Astrocyte of the hippocampus (primary cell): Measurements from ENCODE around the gene CYTIP.
A peak's percentile ranks its signal among the peaks of the same experiment; 100 is the strongest.
"Not testable (repeated sequence)": the region's sequence is repeated elsewhere in the genome, so short reads cannot be mapped to it uniquely, and the experiment has no call there.

ENCODE experiments used
- DNase-seq: peaks from one replicate; pipeline ENCODE4 v3.0.0; 2011; ENCODE audit warnings: low read depth, low spot score

CYTIP gene

DNA sequence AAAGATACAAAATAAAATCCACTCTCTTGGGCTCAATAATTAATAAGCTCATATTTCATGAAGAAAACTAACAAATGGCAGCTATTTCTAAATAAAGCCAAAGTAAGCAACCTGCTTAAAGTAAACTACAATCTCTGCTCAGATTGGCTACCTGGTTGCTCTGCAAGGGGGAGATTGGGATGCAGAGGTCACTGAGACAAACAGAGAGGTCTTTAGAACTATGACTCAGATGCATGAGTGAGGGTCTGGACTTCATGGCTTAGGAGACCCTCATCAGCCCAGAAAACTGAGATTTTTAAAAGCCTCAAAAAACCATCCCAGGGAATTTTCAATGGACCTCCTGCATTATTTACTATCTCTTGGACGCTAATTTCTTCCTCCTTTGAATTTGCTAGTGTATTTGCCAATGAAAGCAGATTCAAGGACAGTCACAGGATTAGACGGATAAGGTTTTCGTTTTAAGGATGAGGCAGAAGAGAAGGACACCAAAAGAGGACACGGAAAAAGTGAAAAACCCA, 17.4 kb downstream of the CYTIP start:
- no peak for DNase-seq

DNA sequence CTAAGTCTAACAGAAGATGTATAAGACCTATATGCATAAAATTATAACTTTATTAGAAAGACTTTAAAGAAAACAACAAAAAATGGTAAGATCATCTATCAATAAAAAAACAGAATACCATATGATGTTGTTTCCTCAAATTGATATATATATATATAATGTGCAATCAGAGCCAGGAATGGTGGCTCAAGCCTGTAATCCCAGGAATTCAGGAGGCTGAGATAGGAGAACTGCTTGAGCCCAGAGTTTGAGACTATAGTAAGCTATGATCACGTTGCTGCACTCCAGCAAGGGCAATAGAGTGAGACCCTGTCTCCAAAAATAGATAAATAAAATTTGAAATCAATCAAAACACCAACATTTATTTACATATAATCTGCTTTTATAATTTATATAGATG, 19.5 kb downstream of the CYTIP start:
- DNase-seq: no peak

DNA sequence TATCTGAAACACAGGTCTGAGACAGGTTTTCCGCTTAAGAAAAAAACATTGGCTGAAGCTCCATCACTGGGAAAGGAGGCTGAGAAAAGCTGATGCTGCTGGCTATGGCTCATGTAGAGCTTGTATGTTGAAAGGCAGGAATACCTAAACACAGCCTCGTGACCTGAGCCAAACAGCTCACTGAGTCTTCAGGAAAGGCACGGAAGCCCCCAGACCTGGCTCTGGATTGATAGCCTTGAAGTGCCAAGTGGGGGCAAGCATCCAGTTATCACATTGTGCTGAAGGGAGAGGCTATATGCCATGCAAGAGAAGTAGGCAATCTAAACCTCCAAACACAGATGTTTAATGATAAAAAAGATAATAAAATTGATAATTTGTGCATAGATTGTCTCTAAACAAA, 21.9 kb downstream of the CYTIP start:
- no peak for DNase-seq

- DNase-seq: no peak
Measured at GRCh38 chr2:157421331-157421944, 22.5 kb downstream of the CYTIP start.

- DNase-seq: no peak
Measured at GRCh38 chr2:157420771-157421323, 23.0 kb downstream of the CYTIP start.

- DNase-seq: no peak
Measured at GRCh38 chr2:157419031-157419575, 24.8 kb downstream of the CYTIP start.

DNA sequence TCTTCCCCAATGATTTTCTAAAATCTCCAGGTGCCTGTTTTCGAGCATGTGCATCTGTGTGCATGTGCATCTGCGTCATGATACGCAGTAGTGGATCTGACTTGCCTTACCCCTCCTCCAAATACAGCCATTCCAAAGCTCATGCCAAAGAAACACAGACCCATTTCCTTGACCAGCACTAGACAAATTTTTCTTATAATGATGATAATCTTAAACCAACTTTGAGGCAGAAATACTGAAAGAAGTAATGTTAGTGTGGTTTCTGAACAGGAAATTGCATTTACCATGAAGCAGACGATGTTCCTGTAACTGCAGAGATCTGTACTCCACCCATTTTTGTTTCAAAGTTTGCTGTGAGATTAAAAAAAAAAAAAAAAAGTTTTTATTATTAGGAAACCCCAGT, 25.6 kb downstream of the CYTIP start:
- no peak for DNase-seq

DNA sequence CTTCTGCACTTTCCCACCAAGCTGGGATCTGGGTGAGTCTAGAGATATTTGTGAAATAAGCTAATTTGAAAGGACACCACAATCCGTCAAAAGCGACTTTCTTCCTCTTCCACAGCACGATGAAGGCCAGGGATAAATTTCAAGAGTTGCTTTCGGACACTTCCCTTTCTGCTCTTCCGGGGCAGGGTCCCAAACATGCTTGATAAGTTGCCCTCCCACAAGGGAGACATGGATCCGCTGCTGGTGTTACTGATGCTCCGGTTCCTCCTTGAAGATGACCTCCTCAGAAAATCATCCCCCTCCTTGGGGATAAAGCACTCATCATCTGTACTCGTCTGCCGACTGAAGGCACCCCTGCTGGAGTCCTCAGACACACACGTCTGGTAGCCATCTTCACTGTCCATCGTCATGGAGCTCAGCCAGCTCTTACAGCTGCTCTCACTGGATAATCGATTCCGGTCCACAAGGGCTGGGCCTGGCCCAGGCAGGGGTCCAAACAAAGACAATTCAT, 28.2 kb downstream of the CYTIP start:
- no peak for DNase-seq

- DNase-seq: no peak
Measured at GRCh38 chr2:157414050-157414449, 29.8 kb downstream of the CYTIP start.

DNA sequence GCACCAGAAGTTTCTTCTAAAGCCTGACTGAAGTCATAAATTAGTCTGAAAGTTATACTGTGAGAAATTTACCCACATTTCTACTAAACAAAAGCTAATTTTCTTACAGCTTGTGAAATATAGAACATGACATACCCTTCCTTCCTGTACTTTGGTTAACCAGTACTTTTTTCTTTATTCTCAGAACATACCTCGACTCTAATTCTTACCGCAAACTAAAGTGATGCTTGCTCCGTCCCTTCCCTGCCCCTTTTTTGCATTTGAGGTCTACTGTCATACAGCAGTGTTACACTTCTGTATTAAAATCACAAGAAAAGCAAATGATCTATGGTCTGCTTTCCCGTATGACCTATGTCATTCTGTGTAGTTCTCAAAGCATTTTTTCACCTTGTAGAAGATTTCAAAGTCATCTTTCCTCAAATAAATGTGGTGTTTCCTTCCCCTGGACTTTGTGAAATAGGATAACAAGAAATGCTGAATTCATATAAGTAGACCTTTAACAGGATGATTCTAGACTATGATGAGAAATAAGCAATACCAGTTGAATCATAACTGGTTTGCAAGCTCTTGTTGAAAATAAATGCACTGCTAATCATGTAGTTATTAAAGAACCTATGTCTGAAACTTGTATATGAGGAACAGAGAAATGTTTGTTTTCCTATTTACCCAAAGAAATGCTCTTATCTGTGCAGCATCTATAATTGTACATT, 30.4 kb downstream of the CYTIP start:
- DNase-seq: no peak

DNA sequence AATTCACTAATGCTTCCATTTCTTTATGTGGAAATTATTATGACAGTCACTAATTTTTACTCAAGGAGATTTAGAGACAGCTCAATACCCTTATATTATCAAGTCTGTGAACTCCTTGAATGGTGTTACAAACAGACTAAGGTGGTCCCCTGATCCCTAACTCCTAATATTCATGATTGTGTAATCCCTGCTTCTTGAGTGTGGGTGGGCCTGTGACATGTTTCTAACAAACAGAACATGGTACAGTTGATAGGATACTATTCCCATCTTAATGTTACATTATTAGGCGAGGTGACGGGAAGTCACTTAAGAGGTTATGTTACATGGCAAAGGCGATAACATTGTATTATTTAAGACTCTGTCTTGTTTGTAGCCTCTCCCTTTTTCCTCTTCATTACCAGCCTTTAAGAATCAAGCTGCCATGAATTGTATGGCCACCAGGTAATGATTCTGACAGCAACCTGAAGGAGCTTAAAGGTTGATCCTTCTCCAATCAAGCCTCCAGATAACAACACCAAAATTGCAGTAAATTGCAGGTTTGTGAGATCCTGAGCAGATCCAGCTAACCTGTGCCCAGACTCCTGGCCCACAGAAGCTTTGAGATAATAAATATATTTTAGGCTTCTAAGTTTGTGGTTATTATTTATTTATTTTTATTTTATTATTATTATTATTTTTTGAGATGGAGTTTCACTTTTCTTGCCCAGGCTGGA, 32.1 kb downstream of the CYTIP start:
- no peak for DNase-seq

DNA sequence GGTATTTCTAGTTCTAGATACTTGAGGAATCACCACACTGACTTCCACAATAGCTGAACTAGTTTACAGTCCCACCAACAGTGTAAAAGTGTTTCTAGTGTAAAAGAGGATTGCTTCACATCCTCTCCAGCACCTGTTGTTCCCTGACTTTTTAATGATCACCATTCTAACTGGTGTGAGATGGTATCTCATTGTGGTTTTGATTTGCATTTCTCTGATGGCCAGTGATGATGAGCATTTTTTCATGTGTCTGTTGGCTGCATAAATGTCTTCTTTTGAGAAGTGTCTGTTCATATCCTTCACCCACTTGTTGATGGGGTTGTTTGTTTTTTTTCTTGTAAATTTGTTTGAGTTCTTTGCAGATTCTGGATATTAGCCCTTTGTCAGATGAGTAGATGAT, 38.5 kb downstream of the CYTIP start:
- not testable (repeated sequence) for DNase-seq

DNA sequence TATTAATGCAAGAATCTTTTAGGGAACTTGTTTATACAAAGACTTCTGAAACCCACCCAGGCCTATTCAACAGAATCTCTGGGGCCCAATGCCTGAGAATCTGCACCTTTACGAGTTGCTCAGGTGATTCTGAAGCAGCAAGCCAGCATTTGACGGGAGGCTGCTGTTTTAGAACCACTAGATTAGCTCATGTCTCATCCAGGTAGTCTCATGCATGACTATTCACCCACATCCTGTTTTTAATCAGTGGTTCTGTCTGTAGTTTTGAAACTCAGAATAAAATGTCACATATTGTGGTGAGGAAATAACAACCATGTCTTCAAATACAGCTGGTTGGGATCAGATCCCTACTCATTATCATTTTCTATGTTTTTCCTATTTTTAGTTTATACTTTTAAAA, 39.5 kb downstream of the CYTIP start:
- DNase-seq: peak; percentile 5

DNA sequence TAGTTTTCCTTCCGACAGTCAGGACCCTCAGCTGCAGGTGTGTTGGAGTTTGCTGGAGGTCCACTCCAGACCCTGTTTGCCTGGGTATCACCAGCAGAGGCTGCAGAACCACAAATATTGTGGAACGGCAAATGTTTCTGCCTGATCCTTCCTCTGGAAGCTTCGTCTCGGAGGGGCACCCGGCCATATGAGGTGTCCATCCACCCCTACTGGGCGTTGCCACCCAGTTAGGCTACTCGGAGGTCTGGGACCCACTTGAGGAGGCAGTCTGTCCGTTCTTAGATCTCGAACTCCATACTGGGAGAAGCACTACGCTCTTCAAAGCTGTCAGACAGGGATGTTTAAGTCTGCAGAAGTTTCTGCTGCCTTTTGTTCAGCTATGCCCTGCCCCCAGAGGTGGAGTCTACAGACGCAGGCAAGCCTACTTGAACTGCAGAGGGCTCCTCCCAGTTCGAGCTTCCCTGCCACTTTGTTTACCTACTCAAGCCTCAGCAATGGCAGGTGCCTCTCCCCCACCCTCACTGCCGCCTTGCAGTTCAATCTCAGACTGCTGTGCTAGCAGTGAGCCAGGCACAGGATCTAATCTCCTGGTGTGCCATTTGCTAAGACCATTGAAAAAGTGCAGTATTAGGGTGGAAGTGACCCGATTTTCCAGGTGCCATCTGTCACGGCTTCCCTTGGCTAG, 40.9 kb downstream of the CYTIP start:
- not testable (repeated sequence) for DNase-seq

- no peak for DNase-seq
Measured at GRCh38 chr2:157395811-157396210, 48.1 kb downstream of the CYTIP start.

- no peak for DNase-seq
Measured at GRCh38 chr2:157394928-157395327, 49.0 kb downstream of the CYTIP start.

GRCh38 chr2:157393348-157393747, 50.5 kb downstream of the CYTIP start:
- DNase-seq: no peak

- no peak for DNase-seq
Measured at GRCh38 chr2:157388827-157389226, 55.1 kb downstream of the CYTIP start.

GRCh38 chr2:157386747-157387146, 57.1 kb downstream of the CYTIP start:
- no peak for DNase-seq

DNA sequence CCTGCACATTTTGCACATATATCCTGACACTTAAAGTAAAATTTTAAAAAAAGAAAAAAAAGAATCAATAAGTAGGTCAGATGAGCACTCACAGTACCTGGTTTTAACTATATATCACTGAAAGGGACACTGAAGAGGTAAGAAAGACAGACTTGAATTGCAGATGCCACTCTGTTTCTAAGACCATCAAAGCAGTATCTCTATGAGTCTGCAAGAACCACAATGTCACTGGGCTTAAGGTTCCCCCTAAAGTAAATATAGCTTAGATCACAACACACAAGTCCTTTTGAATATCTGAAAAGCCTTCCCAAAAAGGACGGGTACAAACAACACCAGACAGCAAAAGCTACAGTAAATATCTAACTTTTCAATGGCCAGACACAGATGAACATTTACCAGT, 57.6 kb downstream of the CYTIP start:
- no peak for DNase-seq

GRCh38 chr2:157377861-157378260, 66.0 kb downstream of the CYTIP start:
- no peak for DNase-seq
